B cell (primary cell): ENCODE measurements around the gene MTMR10. TPM values are rescaled to one million over a fixed set of nuclear protein-coding genes. Genes with fewer than 3 reads are reported as not detected.
A peak's percentile ranks its signal among the peaks of the same experiment; 100 is the strongest.

Experiments
- ATAC-seq: fragments of 200-7000 bp; cut with Tn5 transposase; one replicate; pipeline ENCODE4 v1.10.0; 2021; ENCODE audit warnings: low read depth, mild to moderate bottlenecking, moderate number of reproducible peaks, moderate library complexity
- CTCF ChIA-PET: fragments of 350-600 bp; sonication (Branson Sonifier 250); formaldehyde crosslinking; loops from one replicate; lab custom pipeline; 2021; ENCODE audit warnings: antibody characterized with exemption, inconsistent platforms; lab: Charles Lee
- POLR2A ChIA-PET: fragments of 350-600 bp; sonication (Branson Sonifier 250); formaldehyde crosslinking; loops from one replicate; lab custom pipeline; 2021; ENCODE audit warnings: antibody characterized with exemption; lab: Charles Lee
- DNase-seq: peaks from one replicate; pipeline ENCODE4 v3.0.0; 2013
- H2AFZ ChIP-seq: 2 replicates; pipeline ENCODE4 v1.6.1; 2012; ENCODE audit warnings: mild to moderate bottlenecking, low read depth, low read length; ENCODE audit not compliant: insufficient read depth, poor library complexity, severe bottlenecking
- H3K27ac ChIP-seq, 2 donors: 1 replicate in 1 of 2; 2 replicates in 1 of 2; pipeline ENCODE4 v1.5.1; 2012 to 2013; ENCODE audit warnings: low read length in 2 of 2, mild to moderate bottlenecking in 2 of 2, moderate library complexity in 1 of 2
- H3K27me3 ChIP-seq, 4 experiments: fragments of 200-600 bp in 1 of 4; sonication (generic) in 1 of 4; replicated peaks in 1 of 4; 1 replicate in 2 of 4; 2 replicates in 2 of 4; pipeline versions ENCODE4 v1.6.1 to v1.7.0; 2013 to 2016; ENCODE audit warnings: low read length in 3 of 4, mild to moderate bottlenecking in 2 of 4, mixed read lengths in 1 of 4, moderate library complexity in 1 of 4; ENCODE audit not compliant: insufficient read depth in 4 of 4, control insufficient read depth in 3 of 4; ENCODE audit errors: control extremely low read depth in 1 of 4
- H3K36me3 ChIP-seq, 2 experiments: replicated peaks in 1 of 2; 1 replicate in 1 of 2; 2 replicates in 1 of 2; pipeline versions ENCODE4 v1.6.1 to v1.7.1; 2013; ENCODE audit warnings: low read length in 1 of 2; ENCODE audit not compliant: insufficient read depth in 2 of 2, control insufficient read depth in 1 of 2; ENCODE audit errors: control extremely low read depth in 1 of 2, extremely low read depth in 1 of 2
- H3K4me1 ChIP-seq, 2 donors: fragments of 200-600 bp in 1 of 2; sonication (generic) in 1 of 2; 1 replicate in 1 of 2; 2 replicates in 1 of 2; pipeline versions ENCODE4 v1.5.1 to v1.6.1; 2013 to 2017; ENCODE audit warnings: low read length in 2 of 2; ENCODE audit not compliant: control insufficient read depth in 2 of 2, insufficient read depth in 2 of 2
- H3K4me2 ChIP-seq: replicated peaks from 2 replicates; pipeline ENCODE3; 2012; ENCODE audit warnings: mild to moderate bottlenecking, low read depth, low read length; ENCODE audit not compliant: poor library complexity, severe bottlenecking
- H3K4me3 ChIP-seq, 5 experiments: fragments of 200-600 bp in 1 of 5; sonication (generic) in 1 of 5; 1 replicate in 3 of 5; 2 replicates in 2 of 5; pipeline versions ENCODE4 v1.5.1 to v1.7.0; 2011 to 2016; ENCODE audit warnings: low read length in 4 of 5, mild to moderate bottlenecking in 4 of 5, low read depth in 2 of 5, control low read depth in 1 of 5, moderate library complexity in 1 of 5; ENCODE audit not compliant: insufficient read depth in 1 of 5; ENCODE audit errors: control extremely low read depth in 1 of 5, extremely low read depth in 1 of 5
- H3K79me2 ChIP-seq: fragments of 200-600 bp; sonication (generic); one replicate; pipeline ENCODE4 v1.6.0; 2016; ENCODE audit warnings: low read length; ENCODE audit not compliant: control insufficient read depth, insufficient read depth
- H3K9ac ChIP-seq: fragments of 200-600 bp; sonication (generic); 2 replicates; pipeline ENCODE4 v1.6.1; 2017; ENCODE audit warnings: mild to moderate bottlenecking, low read length, moderate library complexity
- H3K9me3 ChIP-seq, 3 donors: one replicate each; pipeline versions ENCODE4 v1.6.1 to v1.7.1; 2013; ENCODE audit warnings: low read length in 2 of 3; ENCODE audit not compliant: control insufficient read depth in 2 of 3, insufficient read depth in 1 of 3; ENCODE audit errors: control extremely low read depth in 1 of 3
- H4K20me1 ChIP-seq: 2 replicates; pipeline ENCODE4 v1.6.0; 2012; ENCODE audit warnings: mild to moderate bottlenecking, low read length; ENCODE audit not compliant: insufficient read depth, control insufficient read depth, poor library complexity, severe bottlenecking
- H3K27ac Mint-ChIP-seq: one replicate; pipeline ENCODE4 v1.8.0; 2021; ENCODE audit warnings: mixed read lengths
- H3K27me3 Mint-ChIP-seq: one replicate; pipeline ENCODE4 v1.8.0; 2021; ENCODE audit warnings: mixed read lengths
- H3K4me1 Mint-ChIP-seq: one replicate; pipeline ENCODE4 v1.8.0; 2021; ENCODE audit warnings: mixed read lengths
- H3K4me3 Mint-ChIP-seq: one replicate; pipeline ENCODE4 v1.8.0; 2021; ENCODE audit warnings: mixed read lengths
- H3K9me3 Mint-ChIP-seq: one replicate; pipeline ENCODE4 v1.8.0; 2022; ENCODE audit warnings: mixed read lengths; ENCODE audit not compliant: insufficient read depth
- CTCF ChIP-seq: fragments of 200-600 bp; IDR thresholded peaks from one replicate; pipeline ENCODE4 v1.8.0; 2022; ENCODE audit warnings: antibody characterized with exemption, mild to moderate bottlenecking
- EZH2 ChIP-seq: IDR thresholded peaks from 2 replicates; pipeline ENCODE4 v1.6.1; 2012; ENCODE audit warnings: borderline replicate concordance, low read depth, mild to moderate bottlenecking, moderate library complexity, low read length; ENCODE audit not compliant: insufficient read depth, poor library complexity, severe bottlenecking
- WGBS: methylation state at CpG from one replicate; pipeline ENCODE4 v1.1.5; 2013; ENCODE audit warnings: missing lambda C conversion rate; ENCODE audit not compliant: insufficient coverage; 5-methylcytosine and 5-hydroxymethylcytosine counted together
- intact Hi-C: fragments of 100-400 bp; cut with micrococcal nuclease; formaldehyde crosslinking; loops from one replicate; pipeline ENCODE4 v1.10.0; 2022
- polyA plus RNA-seq: library from polyadenylated mRNA; depleted of rRNA; stranded (reverse); fragments of >200 nt; gene quantifications from 2 replicates; pipeline ENCODE4 v1.2.3, GENCODE V29; 2012
- total RNA-seq, 2 donors: library from RNA; stranded (reverse); fragments of 120-200 nt in 1 of 2; gene quantifications; 1 replicate in 1 of 2; 2 replicates in 1 of 2; pipeline versions ENCODE4 v1.2.3 to v1.2.4, GENCODE V29; 2013 to 2022

MTMR10 gene
- total and polyA plus RNA-seq, 2 donors (not counting 1 experiment from before 2014, with no cell fraction given), result 27.9 to 50.2 TPM

DNA sequence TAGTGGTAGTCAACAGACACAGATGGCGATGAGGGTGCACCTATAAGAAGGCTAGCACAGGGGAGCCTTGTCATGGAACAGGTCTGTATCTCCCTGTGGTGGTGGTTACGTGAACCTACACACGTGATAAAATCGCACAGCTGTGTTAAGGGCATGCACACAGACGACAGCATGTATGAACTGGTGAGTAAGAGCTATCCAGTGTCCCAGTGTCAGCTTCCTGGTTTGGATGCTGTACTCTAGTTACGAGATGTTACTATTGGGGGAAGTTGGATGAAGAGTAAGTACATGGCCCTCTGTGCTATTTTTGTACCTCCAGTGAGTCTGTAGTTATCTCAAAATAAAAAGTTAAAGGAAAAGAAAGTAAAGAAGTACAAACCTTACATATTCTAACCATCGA, 38.2 kb downstream of the MTMR10 start:
- H3K27me3 Mint-ChIP-seq, result no peaks in the 10 kb centered on the region
- Histone ChIP-seq H3K79me2 (no peaks in the 10 kb centered on the region), H3K27me3 (no peaks in the 10 kb centered on the region), H3K9me3 (no peaks in the 10 kb centered on the region), H3K4me2 (no peak overlapping the region), H3K4me3 (no peak overlapping the region), H3K36me3 (peaks cover 8 to 91% of the 10 kb centered on the region in 2 experiments), H3K4me1 (no peaks in the 10 kb centered on the region), H3K27ac (no peak overlapping the region), H4K20me1 (peaks cover 37% of the 10 kb centered on the region), H3K9ac (no peak overlapping the region), H2AFZ (no peak overlapping the region)
- TF ChIP-seq EZH2, result no peak
- no peak for TF ChIP-seq CTCF
- no peaks in the 10 kb centered on the region for H3K9me3 Mint-ChIP-seq
- intact Hi-C loops, result no loop called here
- 96% methylated on average over 5 of the region's 7 CpGs for WGBS
- no peak overlapping the region for H3K4me3 Mint-ChIP-seq
- H3K27ac Mint-ChIP-seq, result no peak overlapping the region
- CTCF ChIA-PET, result interaction anchor here (1.3 to 1.9 kb wide), 2 partner anchors 16 to 176 kb away, joined by 4 to 6 read pairs; no protein-coding TSS in a partner anchor
- no peaks in the 10 kb centered on the region for H3K4me1 Mint-ChIP-seq
- POLR2A ChIA-PET, result no interaction called here
- no peak for DNase-seq
- no peak for ATAC-seq

DNA sequence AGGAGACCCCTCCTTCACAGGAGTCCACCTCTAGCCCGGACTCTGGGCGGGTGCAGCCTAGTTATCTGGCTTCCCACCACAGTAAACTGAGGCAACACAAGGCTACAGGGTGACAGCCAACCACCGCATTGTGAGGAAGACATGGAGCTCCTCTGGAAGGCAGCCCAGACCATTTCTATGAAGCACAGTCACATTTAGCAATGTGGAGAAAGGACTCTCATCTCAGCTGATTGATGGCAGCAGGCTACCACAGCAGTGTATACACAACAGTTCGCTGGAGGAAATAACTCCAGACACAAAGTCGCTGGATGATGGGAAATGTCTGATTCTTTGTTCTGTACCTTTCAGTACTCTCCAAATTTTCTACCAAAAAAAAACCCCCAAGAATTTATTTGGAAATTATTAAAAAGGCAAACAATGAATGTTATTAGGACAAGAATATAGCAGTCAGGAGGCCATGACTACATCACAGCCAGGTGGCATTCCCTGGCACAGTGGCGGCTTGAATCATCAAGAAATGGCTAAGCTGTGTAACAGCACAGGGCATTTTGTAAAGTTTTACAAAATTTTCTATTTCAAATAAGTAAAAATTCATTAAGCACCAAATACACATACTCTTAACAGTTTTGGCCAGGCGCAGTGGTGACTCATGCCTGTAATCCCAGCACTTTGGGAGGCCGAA, 47.6 kb downstream of the MTMR10 start:
- DNase-seq, result no peak
- Mint-ChIP-seq H3K4me1 (no peaks in the 10 kb centered on the region), H3K27ac (peak overlapping the region; percentile 46), H3K4me3 (no peak overlapping the region), H3K27me3 (no peaks in the 10 kb centered on the region), H3K9me3 (no peaks in the 10 kb centered on the region)
- peaks cover 46% of the 10 kb centered on the region for H4K20me1 ChIP-seq
- TF ChIP-seq EZH2 (no peak), CTCF (no peak)
- H3K9me3 ChIP-seq, result no peaks in the 10 kb centered on the region
- ChIA-PET POLR2A (no interaction called here), CTCF (interaction anchor here (0.9 kb wide), 1 partner anchor 186 kb away, joined by 5 read pairs; no protein-coding TSS in a partner anchor)
- no peak overlapping the region for H3K9ac ChIP-seq
- H3K4me1 ChIP-seq, result no peaks in the 10 kb centered on the region
- H3K27ac ChIP-seq, result no peak overlapping the region
- no peak overlapping the region for H3K4me2 ChIP-seq
- intact Hi-C loops, result no loop called here
- no peak overlapping the region for H3K4me3 ChIP-seq
- H3K36me3 ChIP-seq, result peaks cover 3 to 97% of the 10 kb centered on the region in 2 experiments
- no peak for ATAC-seq
- no peak overlapping the region for H2AFZ ChIP-seq
- WGBS, result 85% methylated on average over 5 of the region's 8 CpGs
- H3K79me2 ChIP-seq, result no peaks in the 10 kb centered on the region
- no peaks in the 10 kb centered on the region for H3K27me3 ChIP-seq
